Measurements from ENCODE around the gene ARL6IP1.
"Not testable (repeated sequence)": the region's sequence is repeated elsewhere in the genome, so short reads cannot be mapped to it uniquely, and the experiment has no call there.

Gene ARL6IP1

GRCh38 chr16:18757960-18758660 lies 43.2 kb downstream of the ARL6IP1 start:
- H3K36me3 Mint-ChIP-seq (ENCODE audit: low read depth); H3K27ac Mint-ChIP-seq: not testable (repeated sequence)

GRCh38 chr16:18756639-18757038 lies 44.7 kb downstream of the ARL6IP1 start:
- H3K27me3 Mint-ChIP-seq; H3K36me3 Mint-ChIP-seq (ENCODE audit: low read depth); H3K4me3 Mint-ChIP-seq; H3K9me3 Mint-ChIP-seq: not testable (repeated sequence)
- Mint-ChIP-seq H3K27ac (peak overlapping the region; percentile 26), H3K4me1 (ENCODE audit: low read depth) (peaks cover 24% of the 10 kb centered on the region)

More at GRCh38 chr16:18757960-18758660, 43.2 kb downstream of the ARL6IP1 start:
- H3K4me1 Mint-ChIP-seq (ENCODE audit: low read depth): peaks cover 24% of the 10 kb centered on the region
- not testable (repeated sequence) for H3K4me3 Mint-ChIP-seq, H3K9me3 Mint-ChIP-seq, H3K27me3 Mint-ChIP-seq

DNA sequence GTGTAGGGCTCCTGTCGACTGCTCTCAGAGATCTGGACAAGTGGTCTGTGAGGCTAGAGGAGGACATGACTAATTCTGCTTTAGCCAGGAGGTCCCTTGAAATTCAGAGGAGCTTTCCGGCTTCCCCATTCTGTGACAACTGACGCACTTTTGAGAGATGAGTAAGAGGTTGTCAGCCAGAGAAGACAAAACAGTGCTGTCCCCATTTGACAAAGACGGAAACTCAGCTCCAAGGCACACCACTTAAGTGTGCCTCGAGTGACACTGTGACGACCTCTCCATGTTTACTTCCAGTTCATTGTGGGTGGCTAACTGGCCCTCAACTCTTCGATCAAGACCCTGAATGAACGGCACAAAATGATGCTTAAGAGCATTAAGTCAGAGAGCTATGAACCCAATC lies 58.5 kb downstream of the ARL6IP1 start:
- H3K4me1 Mint-ChIP-seq (ENCODE audit: low read depth); H3K27ac Mint-ChIP-seq; H3K4me3 Mint-ChIP-seq; H3K9me3 Mint-ChIP-seq; H3K36me3 Mint-ChIP-seq (ENCODE audit: low read depth); H3K27me3 Mint-ChIP-seq: not testable (repeated sequence)
